SK-N-MC (cell line): ENCODE measurements around the gene FANCC.
A peak's percentile ranks its signal among the peaks of the same experiment; 100 is the strongest.

ENCODE experiments used
- DNase-seq: peaks from one replicate; pipeline ENCODE4 v3.0.0-alpha.2; 2011; ENCODE audit warnings: low read depth, low spot score
- H3K27ac ChIP-seq: fragments of 200-600 bp; sonication (generic); 2 replicates; pipeline ENCODE4 v1.5.1; 2016; ENCODE audit warnings: mixed run types
- H3K36me3 ChIP-seq: fragments of 200-600 bp; sonication (generic); 2 replicates; pipeline ENCODE4 v1.6.1; 2017; ENCODE audit warnings: antibody characterized with exemption, low read length, mixed read lengths; ENCODE audit not compliant: insufficient read depth
- H3K4me3 ChIP-seq: fragments of 200-600 bp; sonication (generic); 2 replicates; pipeline ENCODE4 v1.5.1; 2016
- H3K9ac ChIP-seq: fragments of 200-600 bp; sonication (generic); 2 replicates; pipeline ENCODE4 v1.8.0; 2017; ENCODE audit warnings: mixed run types, mixed read lengths; ENCODE audit not compliant: insufficient read length
- H3K9me3 ChIP-seq: fragments of 200-600 bp; sonication (generic); 2 replicates; pipeline ENCODE4 v1.6.1; 2017; ENCODE audit warnings: low read depth, mild to moderate bottlenecking, antibody characterized with exemption, low read length, moderate library complexity, mixed read lengths
- EZH2 ChIP-seq: fragments of 200-600 bp; sonication (generic); IDR thresholded peaks from one replicate; pipeline ENCODE4 v1.6.1; 2017; ENCODE audit warnings: antibody characterized with exemption
- FOXP2 ChIP-seq: optimal IDR thresholded peaks from 2 replicates; pipeline ENCODE3; 2011; ENCODE audit warnings: mild to moderate bottlenecking, moderate library complexity; ENCODE audit not compliant: insufficient read depth; ENCODE audit errors: extremely low read length, control extremely low read depth
- POLR2AphosphoS5 ChIP-seq: IDR thresholded peaks from 2 replicates; pipeline ENCODE4 v1.6.1; 2012; ENCODE audit warnings: mild to moderate bottlenecking, low read depth, low read length, borderline replicate concordance

Gene FANCC

DNA sequence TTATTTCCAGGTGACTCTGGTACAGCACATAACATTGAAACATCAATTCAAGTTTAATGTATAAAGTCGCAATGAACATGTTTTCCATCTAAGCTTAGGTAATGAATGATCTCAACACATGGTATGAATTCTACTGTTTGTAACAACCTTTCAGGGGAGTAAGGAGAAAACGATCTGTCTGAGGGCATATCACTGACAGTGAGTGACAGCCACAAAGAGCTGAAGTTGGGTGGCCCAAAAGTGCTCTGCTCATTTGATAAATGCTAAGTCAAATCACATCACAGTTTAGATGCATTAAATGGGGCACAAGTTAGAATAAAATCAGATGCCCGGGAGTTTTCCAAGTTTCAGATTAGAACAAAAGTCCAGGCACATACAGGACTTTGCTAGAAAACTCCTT is 1.2 kb downstream of the FANCC start:
- Histone ChIP-seq H3K9ac (peak overlapping the region; percentile 86), H3K9me3 (no peaks in the 10 kb centered on the region), H3K27ac (peak overlapping the region; percentile 99), H3K36me3 (no peaks in the 10 kb centered on the region), H3K4me3 (peak overlapping the region; percentile 81)
- no peak for DNase-seq
- TF ChIP-seq EZH2, result no peak
- TF ChIP-seq FOXP2, result no peak
- no peak for TF ChIP-seq POLR2AphosphoS5

GRCh38 chr9:95315108-95315746 is 2.3 kb downstream of the FANCC start:
- peak overlapping the region; percentile 99 for H3K27ac ChIP-seq
- H3K9me3 ChIP-seq, result no peaks in the 10 kb centered on the region
- peak overlapping the region; percentile 86 for H3K9ac ChIP-seq
- DNase-seq, result no peak
- TF ChIP-seq FOXP2 (no peak), POLR2AphosphoS5 (no peak), EZH2 (no peak)
- peak overlapping the region; percentile 81 for H3K4me3 ChIP-seq
- no peaks in the 10 kb centered on the region for H3K36me3 ChIP-seq

- TF ChIP-seq POLR2AphosphoS5 (peak; percentile 43; the same call in 1 of the 2 replicates), FOXP2 (no peak), EZH2 (no peak)
- no peak overlapping the region for H3K27ac ChIP-seq
- peak overlapping the region; percentile 32 for H3K9ac ChIP-seq
- no peak for DNase-seq
- peak overlapping the region; percentile 69 for H3K4me3 ChIP-seq
- H3K9me3 ChIP-seq, result no peaks in the 10 kb centered on the region
- H3K36me3 ChIP-seq, result no peaks in the 10 kb centered on the region
Observed at GRCh38 chr9:95313010-95313498, 4.5 kb downstream of the FANCC start.

DNA sequence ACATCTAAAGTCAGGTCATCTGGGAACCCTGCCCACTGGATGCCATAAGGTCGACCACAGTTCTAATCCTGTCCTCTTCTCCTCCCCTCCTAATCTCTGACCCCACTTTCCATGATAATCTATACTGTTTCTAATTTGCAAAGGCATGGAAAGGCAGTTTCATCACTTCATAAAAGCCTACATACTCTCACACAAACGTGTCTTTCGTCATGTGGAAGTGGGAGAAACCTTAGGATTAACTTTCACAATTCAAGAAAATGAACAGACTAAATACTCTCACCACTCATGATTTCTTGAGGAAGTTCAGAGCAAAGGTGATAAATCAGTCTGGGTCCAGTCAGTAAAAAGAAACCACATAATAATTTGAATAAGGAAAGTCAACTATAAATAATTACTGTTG is 5.5 kb downstream of the FANCC start:
- H3K4me3 ChIP-seq, result no peak overlapping the region

GRCh38 chr9:95307538-95307937 is 10.0 kb downstream of the FANCC start:
- Histone ChIP-seq H3K9me3 (no peaks in the 10 kb centered on the region), H3K4me3 (no peak overlapping the region), H3K36me3 (no peaks in the 10 kb centered on the region), H3K27ac (no peak overlapping the region), H3K9ac (no peak overlapping the region)
- no peak for TF ChIP-seq EZH2
- no peak for TF ChIP-seq POLR2AphosphoS5
- TF ChIP-seq FOXP2, result no peak
- no peak for DNase-seq

More for the DNA sequence above, 5.5 kb downstream of the FANCC start:
- Histone ChIP-seq H3K9ac (no peak overlapping the region), H3K36me3 (no peaks in the 10 kb centered on the region), H3K27ac (no peak overlapping the region), H3K9me3 (no peaks in the 10 kb centered on the region)
- DNase-seq, result no peak
- TF ChIP-seq EZH2, result no peak
- TF ChIP-seq FOXP2, result no peak
- TF ChIP-seq POLR2AphosphoS5, result no peak

- no peak overlapping the region for H3K4me3 ChIP-seq
- no peaks in the 10 kb centered on the region for H3K9me3 ChIP-seq
- no peaks in the 10 kb centered on the region for H3K36me3 ChIP-seq
- H3K27ac ChIP-seq, result no peak overlapping the region
- no peak for DNase-seq
- no peak overlapping the region for H3K9ac ChIP-seq
- TF ChIP-seq FOXP2, result no peak
- no peak for TF ChIP-seq POLR2AphosphoS5
- TF ChIP-seq EZH2, result no peak
Observed at GRCh38 chr9:95306819-95307218, 10.7 kb downstream of the FANCC start.

- H3K36me3 ChIP-seq, result no peaks in the 10 kb centered on the region
- H3K27ac ChIP-seq, result peak overlapping the region; percentile 82
- DNase-seq, result no peak
- peak overlapping the region; percentile 59 for H3K4me3 ChIP-seq
- TF ChIP-seq EZH2 (no peak), FOXP2 (peak; percentile 51)
- no peaks in the 10 kb centered on the region for H3K9me3 ChIP-seq
- H3K9ac ChIP-seq, result peak overlapping the region; percentile 21
Observed at GRCh38 chr9:95305770-95306492, 11.6 kb downstream of the FANCC start.

DNA sequence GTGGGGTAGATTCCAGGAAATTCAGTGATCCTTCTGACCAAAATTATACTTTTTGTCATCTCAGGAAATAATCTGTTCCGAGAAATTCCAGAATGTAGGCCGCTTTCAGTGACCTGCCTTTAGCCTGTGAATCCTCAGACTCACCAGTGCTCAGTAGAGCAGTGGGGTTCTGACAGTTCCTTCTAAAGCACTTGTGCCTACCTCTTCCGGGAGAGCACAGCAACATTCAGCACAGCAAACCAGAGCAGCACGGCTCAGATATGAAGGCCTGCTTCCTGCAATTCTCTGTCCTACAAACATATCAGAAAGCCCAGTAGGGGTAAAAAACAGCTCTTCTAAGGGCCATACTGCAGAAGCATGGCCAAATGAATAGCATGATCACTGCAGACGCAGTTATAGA is 15.0 kb downstream of the FANCC start:
- H3K9ac ChIP-seq, result no peak overlapping the region
- H3K9me3 ChIP-seq, result no peaks in the 10 kb centered on the region
- TF ChIP-seq POLR2AphosphoS5, result no peak
- TF ChIP-seq EZH2, result no peak
- TF ChIP-seq FOXP2, result no peak
- no peak for DNase-seq
- H3K36me3 ChIP-seq, result no peaks in the 10 kb centered on the region
- no peak overlapping the region for H3K27ac ChIP-seq
- H3K4me3 ChIP-seq, result no peak overlapping the region

GRCh38 chr9:95297760-95298159 is 19.7 kb downstream of the FANCC start:
- H3K9me3 ChIP-seq, result no peaks in the 10 kb centered on the region
- TF ChIP-seq FOXP2 (no peak), EZH2 (no peak), POLR2AphosphoS5 (no peak)
- H3K36me3 ChIP-seq, result no peaks in the 10 kb centered on the region
- no peak overlapping the region for H3K27ac ChIP-seq
- no peak for DNase-seq
- H3K4me3 ChIP-seq, result no peak overlapping the region
- H3K9ac ChIP-seq, result no peak overlapping the region
